HCT116 (cell line): ENCODE results near the gene FGG.

Source experiments
- CEBPB ChIP-seq: IDR thresholded peaks from 2 replicates; pipeline ENCODE4 v1.6.1; 2012; ENCODE audit warnings: low read depth
- CTCF ChIP-seq, 3 experiments: fragments of 200-600 bp in 1 of 3; sonication (generic) in 1 of 3; IDR thresholded peaks in 2 of 3; conservative IDR thresholded peaks in 1 of 3; 2 replicates each; pipeline ENCODE4 v1.5.1; 2012 to 2017; ENCODE audit warnings: low read depth in 2 of 3, low read length in 2 of 3, antibody characterized with exemption in 1 of 3, borderline replicate concordance in 1 of 3, control low read depth in 1 of 3, mild to moderate bottlenecking in 1 of 3, mixed read lengths in 1 of 3, mixed run types in 1 of 3, moderate library complexity in 1 of 3; ENCODE audit not compliant: insufficient read depth in 1 of 3
- ELF1 ChIP-seq: IDR thresholded peaks from 2 replicates; pipeline ENCODE4 v1.6.1; 2012; ENCODE audit warnings: low read depth, borderline replicate concordance
- SIN3A ChIP-seq: IDR thresholded peaks from 2 replicates; pipeline ENCODE4 v1.6.1; 2012; ENCODE audit warnings: low read depth
- ZBTB33 ChIP-seq: IDR thresholded peaks from 2 replicates; pipeline ENCODE4 v1.6.1; 2011; ENCODE audit warnings: mild to moderate bottlenecking, low read length, moderate library complexity; ENCODE audit not compliant: insufficient replicate concordance; ENCODE audit errors: extremely low read depth

- no peak for TF ChIP-seq ELF1
- TF ChIP-seq CTCF (IDR thresholded peaks at IDR 0.05 in 2 of 3, conservative IDR thresholded peaks at IDR 0.05 in 1 of 3; ENCODE audit: borderline replicate concordance in 1 of 3, insufficient read depth in 1 of 3, low read depth in 2 of 3, low read length in 2 of 3) = no peak
- TF ChIP-seq CEBPB = no peak
- TF ChIP-seq SIN3A = no peak
- TF ChIP-seq ZBTB33 = no peak
Measured at GRCh38 chr4:154597798-154598774, 14.4 kb downstream of the FGG start.
